ENCODE measurements around the gene BRMS1. TPM values are rescaled to one million over a fixed set of nuclear protein-coding genes. Genes with fewer than 3 reads are reported as not detected.

The BRMS1 gene
- total and polyA plus RNA-seq, 10 of the 15 experiments (the other 5 are each of a cell fraction or from before 2014, with no cell fraction given), result 2.1 to 85.3 (median 48.5) TPM

DNA sequence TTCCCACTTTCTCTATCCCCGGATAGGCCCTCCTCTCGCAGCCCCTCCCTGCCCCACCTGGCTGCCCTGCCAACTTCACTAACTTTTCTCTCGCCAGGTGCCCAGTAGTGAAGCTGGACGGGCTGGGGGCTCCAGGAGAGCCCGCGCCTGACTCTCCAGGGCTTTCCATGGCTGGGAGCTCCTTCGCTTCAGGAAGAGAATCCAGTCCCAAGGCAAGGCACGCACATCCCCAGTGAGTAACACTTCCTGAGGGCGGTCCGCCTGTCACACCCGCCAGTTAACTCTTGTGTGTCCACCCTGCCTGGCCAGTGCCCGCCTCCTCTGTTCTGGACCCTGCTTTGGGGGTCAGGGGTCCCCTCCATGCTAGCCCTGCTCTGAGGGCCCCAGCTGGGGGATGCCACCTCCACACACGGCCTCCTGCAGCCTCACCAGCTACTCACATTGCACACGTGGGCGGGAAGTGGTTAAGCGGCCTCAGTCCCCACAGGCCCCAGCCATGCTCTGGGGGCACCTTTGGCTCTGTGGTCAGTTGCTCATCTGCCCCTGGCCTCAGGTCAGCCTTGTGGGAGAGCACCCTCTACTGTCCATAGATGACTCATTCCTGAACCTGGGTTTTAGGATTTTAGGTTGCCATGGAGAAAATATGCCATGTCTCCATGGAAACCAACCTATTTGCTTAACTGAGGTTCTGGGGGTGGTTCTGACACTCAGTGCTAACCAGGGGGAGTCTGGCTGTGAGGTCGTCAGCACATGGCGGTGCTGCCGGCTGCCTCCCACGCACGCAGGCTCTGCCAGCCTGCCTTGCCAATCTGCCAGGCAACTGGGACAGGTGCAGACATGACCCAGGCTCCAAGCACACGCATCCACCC is 8.4 kb downstream of the BRMS1 start, which contains the start of gene RIN1 (continued):
- TF ChIP-seq PML (IDR thresholded peaks at IDR 0.05; ENCODE audit: low read length) (no peak), PBX3 (IDR thresholded peaks at IDR 0.05; ENCODE audit: insufficient replicate concordance, low read depth, low read length) (no peak), IKZF2 (IDR thresholded peaks at IDR 0.05) (peak; percentile 73 to 81; a peak in 3 of 4 replicates), RAD21 (IDR thresholded peaks at IDR 0.05; ENCODE audit: insufficient read depth, low read depth, low read length) (peak; percentile 46), SUZ12 (IDR thresholded peaks at IDR 0.05; ENCODE audit: unreplicated experiment) (no peak), ZBTB11 (CRISPR knock-in tag; IDR thresholded peaks at IDR 0.05) (no peak), BHLHE40 (IDR thresholded peaks at IDR 0.05; ENCODE audit: borderline replicate concordance in 1 of 2, low read depth in 2 of 2, low read length in 1 of 2) (peak; percentile 71 to 85), SIN3A (IDR thresholded peaks at IDR 0.05; ENCODE audit: low read depth, low read length) (0 out of 2 replicates have a peak, but pooled peaks have one; percentile 32), ZNF24 (IDR thresholded peaks at IDR 0.05) (no peak), GATAD2B (conservative IDR thresholded peaks at IDR 0.05; ENCODE audit: low read depth) (peak; percentile 95), CBFB (IDR thresholded peaks at IDR 0.05; ENCODE audit: low read depth) (peak; percentile 90), YBX1 (IDR thresholded peaks at IDR 0.05) (no peak), RELA (IDR thresholded peaks at IDR 0.05; ENCODE audit: borderline replicate concordance, partially characterized antibody) (peak; percentile 16), ELK1 (IDR thresholded peaks at IDR 0.05; ENCODE audit: low read depth, low read length) (no peak), ZNF207 (IDR thresholded peaks at IDR 0.05; ENCODE audit: borderline replicate concordance) (peak; percentile 66; the same call in 1 of the 2 replicates), CBX5 (IDR thresholded peaks at IDR 0.05; ENCODE audit: low read depth) (no peak), SMC3 (IDR thresholded peaks at IDR 0.05; ENCODE audit: borderline replicate concordance, low read length) (peak; percentile 18; the same call in 1 of the 2 replicates), BCL11A (IDR thresholded peaks at IDR 0.05; ENCODE audit: low read depth, low read length) (peak; percentile 47; the same call in 1 of the 2 replicates)
- TF ChIP-seq, protein P1, sequence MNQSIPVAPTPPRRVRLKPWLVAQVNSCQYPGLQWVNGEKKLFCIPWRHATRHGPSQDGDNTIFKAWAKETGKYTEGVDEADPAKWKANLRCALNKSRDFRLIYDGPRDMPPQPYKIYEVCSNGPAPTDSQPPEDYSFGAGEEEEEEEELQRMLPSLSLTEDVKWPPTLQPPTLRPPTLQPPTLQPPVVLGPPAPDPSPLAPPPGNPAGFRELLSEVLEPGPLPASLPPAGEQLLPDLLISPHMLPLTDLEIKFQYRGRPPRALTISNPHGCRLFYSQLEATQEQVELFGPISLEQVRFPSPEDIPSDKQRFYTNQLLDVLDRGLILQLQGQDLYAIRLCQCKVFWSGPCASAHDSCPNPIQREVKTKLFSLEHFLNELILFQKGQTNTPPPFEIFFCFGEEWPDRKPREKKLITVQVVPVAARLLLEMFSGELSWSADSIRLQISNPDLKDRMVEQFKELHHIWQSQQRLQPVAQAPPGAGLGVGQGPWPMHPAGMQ (IDR thresholded peaks at IDR 0.05; ENCODE audit: borderline replicate concordance), result no peak
- TF ChIP-seq, protein P2, sequence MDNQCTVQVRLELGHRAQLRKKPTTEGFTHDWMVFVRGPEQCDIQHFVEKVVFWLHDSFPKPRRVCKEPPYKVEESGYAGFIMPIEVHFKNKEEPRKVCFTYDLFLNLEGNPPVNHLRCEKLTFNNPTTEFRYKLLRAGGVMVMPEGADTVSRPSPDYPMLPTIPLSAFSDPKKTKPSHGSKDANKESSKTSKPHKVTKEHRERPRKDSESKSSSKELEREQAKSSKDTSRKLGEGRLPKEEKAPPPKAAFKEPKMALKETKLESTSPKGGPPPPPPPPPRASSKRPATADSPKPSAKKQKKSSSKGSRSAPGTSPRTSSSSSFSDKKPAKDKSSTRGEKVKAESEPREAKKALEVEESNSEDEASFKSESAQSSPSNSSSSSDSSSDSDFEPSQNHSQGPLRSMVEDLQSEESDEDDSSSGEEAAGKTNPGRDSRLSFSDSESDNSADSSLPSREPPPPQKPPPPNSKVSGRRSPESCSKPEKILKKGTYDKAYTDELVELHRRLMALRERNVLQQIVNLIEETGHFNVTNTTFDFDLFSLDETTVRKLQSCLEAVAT (IDR thresholded peaks at IDR 0.05), result peak; percentile 88

Measured in GM12878 (cell line).